Gastrocnemius medialis (tissue), 4 donors: ENCODE data around the gene MAB21L3.

Source experiments
- CTCF ChIP-seq, 5 experiments: fragments of 450-650 bp in 3 of 5; fragments of 200-600 bp in 2 of 5; sonication (generic) in 2 of 5; IDR thresholded peaks in 4 of 5; conservative IDR thresholded peaks in 1 of 5; 1 replicate in 4 of 5; 2 replicates in 1 of 5; pipeline ENCODE4 v1.5.1; 2016 to 2019; ENCODE audit warnings: antibody characterized with exemption in 5 of 5, mild to moderate bottlenecking in 3 of 5, moderate library complexity in 3 of 5
- POLR2A ChIP-seq, 2 donors: fragments of 450-650 bp; IDR thresholded peaks; one replicate each; pipeline ENCODE4 v1.6.1; 2017; ENCODE audit warnings: antibody characterized with exemption in 2 of 2, mild to moderate bottlenecking in 2 of 2, moderate library complexity in 2 of 2

- TF ChIP-seq CTCF (IDR thresholded peaks at IDR 0.05 in 4 of 5, conservative IDR thresholded peaks at IDR 0.05 in 1 of 5) (no peak), POLR2A (IDR thresholded peaks at IDR 0.05) (no peak)
Observed at GRCh38 chr1:116128664-116129063, 17.5 kb downstream of the MAB21L3 start.
